ENCODE data around the gene DNASE2B.

DNA sequence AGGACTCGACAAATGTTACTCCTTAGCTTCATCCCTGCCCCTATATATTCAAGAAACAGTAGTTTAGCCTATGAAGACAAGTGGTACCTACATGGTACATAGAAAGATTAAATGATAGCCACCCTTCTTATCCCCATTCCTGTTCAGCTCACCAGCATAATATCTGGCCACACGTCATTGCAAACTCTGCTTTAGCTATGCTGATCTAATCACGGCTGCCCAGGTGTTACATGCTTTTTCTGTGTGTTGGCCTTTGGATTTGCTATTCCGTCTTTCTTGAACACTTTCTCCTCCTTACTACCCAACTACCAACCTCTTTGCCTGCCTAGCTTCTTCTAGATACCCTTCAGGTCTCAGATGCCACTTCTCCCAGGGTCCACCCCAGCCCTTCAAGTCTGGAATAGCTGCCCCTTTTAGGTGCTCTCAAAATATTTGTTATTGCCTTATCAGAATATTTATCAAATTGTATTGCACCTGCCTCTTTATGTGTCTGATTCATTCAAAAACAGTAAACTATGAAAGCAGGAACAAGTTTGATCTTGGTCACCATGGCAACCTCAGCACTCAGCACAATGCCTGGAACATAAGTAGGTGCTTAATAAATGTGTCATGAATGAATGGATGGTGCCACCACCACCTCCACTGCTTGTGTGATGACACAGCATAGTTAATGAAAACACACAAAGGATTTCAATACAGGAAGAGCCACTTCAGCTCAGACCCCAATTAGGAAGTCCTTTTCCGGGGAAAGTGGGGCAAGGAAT, 11.4 kb upstream of the DNASE2B start:
- TF ChIP-seq, protein P1, sequence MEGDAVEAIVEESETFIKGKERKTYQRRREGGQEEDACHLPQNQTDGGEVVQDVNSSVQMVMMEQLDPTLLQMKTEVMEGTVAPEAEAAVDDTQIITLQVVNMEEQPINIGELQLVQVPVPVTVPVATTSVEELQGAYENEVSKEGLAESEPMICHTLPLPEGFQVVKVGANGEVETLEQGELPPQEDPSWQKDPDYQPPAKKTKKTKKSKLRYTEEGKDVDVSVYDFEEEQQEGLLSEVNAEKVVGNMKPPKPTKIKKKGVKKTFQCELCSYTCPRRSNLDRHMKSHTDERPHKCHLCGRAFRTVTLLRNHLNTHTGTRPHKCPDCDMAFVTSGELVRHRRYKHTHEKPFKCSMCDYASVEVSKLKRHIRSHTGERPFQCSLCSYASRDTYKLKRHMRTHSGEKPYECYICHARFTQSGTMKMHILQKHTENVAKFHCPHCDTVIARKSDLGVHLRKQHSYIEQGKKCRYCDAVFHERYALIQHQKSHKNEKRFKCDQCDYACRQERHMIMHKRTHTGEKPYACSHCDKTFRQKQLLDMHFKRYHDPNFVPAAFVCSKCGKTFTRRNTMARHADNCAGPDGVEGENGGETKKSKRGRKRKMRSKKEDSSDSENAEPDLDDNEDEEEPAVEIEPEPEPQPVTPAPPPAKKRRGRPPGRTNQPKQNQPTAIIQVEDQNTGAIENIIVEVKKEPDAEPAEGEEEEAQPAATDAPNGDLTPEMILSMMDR (IDR thresholded peaks at IDR 0.05): no peak
- TF ChIP-seq POLR2A (IDR thresholded peaks at IDR 0.05): no peak
